ENCODE results near the gene ZFPM1.

ZFPM1 gene

DNA sequence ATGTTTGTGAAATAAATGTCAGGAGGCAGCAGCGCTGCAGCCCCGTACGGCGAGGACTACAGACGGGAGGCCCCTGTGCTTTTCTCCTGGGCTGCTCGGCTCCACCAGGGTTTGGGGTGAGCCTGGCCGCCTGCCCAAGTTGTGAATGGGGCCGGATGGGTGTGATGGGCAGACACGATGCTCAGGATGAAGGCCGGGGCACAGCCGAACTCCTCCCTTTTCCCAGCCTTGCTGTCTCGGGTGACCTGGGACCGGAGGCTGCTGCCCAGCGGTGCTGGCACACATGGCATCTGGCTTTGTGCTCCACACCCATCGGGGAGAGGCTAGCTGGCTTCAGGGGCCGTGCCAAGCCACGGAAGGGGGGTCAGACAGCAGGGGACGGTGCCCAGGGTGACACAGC lies 34.2 kb upstream of the ZFPM1 start:
- no peak for DNase-seq

DNA sequence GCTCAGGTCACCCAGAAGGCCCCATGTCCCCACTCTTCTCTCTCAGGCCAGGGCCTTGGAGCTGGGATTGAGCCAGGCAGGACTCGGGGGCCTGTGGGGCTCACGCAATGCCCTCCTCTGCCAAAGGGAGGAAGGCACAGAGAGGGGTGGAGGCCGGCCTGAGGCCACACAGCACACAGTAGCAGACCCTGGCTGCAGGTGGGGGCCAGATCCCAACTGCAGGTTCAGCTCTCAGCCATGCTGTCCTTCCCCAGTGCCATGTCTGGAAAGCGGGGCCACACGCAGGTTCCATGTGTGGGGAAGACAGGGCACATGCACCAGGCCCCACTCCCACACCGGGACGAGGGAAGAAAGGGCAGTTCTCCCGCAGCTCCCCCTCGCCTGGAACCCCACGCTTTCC lies 33.3 kb upstream of the ZFPM1 start:
- DNase-seq, result no peak

DNA sequence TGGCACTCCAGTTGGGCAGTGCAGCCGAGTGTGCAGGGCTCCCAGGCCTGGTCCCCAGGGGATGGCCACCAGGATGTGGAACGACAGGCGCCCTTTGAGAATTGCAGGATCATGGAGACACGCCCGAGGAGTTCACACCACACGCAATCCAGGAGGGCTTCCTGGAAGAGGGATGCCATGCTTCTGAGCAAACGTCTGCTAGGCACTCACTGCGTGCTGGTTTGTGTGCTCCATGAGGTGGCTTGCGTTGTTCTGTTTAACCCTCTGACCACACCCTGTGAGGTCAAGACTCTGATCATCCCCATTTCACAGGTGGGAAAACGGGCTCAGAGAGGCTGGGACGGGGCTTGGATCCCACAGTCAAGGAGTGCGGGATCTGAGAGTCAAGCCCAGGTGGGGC lies 32.6 kb upstream of the ZFPM1 start:
- DNase-seq, result no peak

DNA sequence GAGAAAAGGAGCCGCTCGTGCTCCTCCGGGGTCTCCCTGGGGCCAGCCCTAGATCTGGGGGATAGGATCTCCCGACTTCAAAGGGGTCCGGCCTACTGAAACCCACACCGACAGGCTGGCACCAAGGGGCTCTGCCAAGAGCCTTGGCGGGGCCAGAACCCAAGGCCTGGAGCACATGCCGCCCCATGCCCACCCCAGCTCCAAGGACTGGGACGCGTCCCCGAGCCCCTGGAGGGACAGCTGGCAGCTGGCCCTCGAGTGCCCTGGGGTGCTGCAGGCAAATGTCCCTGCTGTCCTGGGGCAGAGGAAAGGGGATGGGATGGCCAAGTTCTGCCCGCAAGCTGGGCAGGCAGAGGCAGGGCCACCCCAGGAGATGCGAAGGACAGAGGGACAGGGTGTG lies 31.8 kb upstream of the ZFPM1 start:
- DNase-seq, result no peak

GRCh38 chr16:88421871-88422433 lies 31.1 kb upstream of the ZFPM1 start:
- DNase-seq, result no peak

DNA sequence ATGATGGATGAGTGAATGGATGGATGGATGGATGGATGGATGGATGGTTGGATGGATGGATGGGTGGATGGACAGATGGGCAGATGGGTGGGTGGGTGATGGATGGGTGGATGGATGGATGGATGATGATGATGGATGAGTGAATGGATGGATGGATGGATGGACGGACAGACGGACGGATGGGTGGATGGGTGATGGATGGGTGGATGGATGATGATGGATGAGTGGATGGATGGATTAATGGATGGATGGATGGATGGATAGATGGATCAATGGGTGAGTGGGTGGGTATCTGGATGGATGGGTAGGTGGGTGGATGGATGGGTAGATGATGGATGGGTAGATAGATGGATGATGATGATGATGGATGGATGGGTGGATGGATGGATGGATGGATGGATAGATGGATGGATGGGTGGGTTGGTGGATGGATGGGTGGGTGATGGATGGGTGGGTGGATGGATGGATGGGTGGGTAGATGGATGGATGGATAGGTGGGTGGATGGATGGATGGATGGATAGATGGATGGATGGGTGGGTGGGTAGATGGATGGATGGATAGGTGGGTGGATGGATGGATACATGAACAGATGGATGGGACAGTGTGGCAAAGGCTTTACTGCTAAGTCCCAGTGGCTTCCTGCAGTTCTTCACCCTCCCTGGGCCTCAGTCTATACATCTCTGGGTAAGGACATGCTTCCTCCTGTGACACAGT lies 30.2 kb upstream of the ZFPM1 start:
- no peak for DNase-seq

DNA sequence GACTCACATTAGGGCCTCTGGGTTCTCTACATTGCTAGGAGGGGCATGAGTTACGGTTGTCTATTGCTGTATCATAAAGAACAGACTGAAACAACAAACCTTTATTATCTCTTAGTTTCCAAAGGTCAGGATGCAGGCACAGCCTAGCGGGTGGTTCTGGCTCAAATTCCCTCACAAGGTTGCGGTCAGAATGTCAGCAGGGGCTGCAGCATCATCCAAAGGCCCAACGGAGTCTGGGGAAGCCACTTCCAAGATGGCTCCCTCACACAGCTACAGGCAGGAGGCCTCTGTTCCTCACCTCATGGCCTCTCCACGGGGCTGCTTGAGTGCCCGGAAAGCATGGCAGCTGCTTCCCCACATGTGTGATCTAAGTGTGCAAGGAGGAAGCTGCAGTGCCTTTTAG lies 29.6 kb upstream of the ZFPM1 start:
- DNase-seq, result no peak

DNA sequence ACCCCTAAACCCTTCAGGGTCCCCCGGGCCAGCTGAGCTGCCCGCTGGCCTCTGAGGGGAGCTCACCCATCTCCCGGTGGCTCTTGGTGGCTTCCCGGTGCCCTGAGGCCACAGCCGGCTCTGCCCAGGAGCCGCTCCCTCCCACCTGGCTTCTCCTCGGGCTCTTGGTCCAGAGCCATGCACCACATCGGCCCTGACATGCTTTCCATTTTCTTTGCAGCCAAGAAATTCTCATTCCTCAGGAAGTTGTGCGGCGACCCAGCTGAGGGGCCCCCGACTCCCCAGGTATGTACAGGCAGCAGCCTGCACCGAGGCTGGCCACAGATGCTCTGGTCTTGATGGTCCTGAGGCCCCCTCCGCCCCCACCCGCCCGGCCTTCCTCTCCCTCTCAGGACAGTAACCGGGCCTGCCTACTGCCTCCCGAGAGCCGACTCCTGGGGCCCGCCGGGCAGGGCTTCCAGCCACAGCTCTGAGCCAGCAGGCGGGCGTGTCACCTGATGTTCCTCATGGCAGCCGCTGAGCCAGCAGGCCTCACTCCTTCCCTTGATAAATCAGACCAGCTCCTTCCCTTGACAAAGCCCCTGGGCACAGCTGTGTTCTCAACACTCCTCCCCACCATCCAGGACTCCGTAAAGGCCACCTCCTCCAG lies 28.4 kb upstream of the ZFPM1 start:
- DNase-seq, result no peak

DNA sequence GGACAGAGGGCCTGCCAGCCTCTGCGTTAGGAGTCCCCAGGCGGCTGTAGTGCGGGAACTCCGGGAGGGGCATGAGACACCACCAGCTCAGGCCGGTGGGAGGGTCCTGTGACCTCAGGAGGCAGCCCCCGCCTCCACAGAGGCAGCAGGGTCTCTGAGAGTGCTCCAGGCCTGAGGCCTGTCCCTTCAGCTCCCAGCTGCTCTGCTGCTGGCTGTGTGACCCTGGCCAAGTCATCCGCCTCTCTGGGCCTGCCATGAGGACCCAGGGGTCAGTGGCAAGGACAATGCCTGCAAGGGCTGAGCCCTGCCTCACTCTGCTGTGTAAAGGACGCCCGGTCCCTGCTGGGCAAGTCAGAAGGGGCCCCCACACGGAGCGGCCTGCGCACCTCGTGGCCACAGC lies 27.1 kb upstream of the ZFPM1 start:
- no peak for DNase-seq

GRCh38 chr16:88427376-88427775 lies 25.7 kb upstream of the ZFPM1 start:
- DNase-seq, result no peak

DNA sequence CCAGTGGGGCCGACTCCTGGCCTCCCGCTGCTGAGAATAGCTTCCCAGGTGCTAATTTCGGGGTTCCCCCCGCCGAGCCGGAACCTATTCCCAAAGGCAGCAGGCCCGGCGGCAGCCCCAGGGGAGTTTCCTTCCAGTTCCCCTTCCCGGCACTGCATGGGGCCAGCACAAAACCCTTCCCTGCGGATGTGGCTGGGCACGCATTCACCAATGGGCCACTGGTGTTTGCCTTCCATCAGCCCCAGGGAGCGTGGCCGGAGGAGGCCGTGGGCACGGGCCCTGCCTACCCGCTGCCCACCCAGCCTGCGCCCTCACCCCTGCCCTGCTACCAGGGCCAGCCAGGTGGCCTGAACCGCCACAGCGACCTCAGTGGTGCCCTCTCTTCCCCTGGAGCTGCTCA lies 24.9 kb upstream of the ZFPM1 start:
- no peak for DNase-seq

DNA sequence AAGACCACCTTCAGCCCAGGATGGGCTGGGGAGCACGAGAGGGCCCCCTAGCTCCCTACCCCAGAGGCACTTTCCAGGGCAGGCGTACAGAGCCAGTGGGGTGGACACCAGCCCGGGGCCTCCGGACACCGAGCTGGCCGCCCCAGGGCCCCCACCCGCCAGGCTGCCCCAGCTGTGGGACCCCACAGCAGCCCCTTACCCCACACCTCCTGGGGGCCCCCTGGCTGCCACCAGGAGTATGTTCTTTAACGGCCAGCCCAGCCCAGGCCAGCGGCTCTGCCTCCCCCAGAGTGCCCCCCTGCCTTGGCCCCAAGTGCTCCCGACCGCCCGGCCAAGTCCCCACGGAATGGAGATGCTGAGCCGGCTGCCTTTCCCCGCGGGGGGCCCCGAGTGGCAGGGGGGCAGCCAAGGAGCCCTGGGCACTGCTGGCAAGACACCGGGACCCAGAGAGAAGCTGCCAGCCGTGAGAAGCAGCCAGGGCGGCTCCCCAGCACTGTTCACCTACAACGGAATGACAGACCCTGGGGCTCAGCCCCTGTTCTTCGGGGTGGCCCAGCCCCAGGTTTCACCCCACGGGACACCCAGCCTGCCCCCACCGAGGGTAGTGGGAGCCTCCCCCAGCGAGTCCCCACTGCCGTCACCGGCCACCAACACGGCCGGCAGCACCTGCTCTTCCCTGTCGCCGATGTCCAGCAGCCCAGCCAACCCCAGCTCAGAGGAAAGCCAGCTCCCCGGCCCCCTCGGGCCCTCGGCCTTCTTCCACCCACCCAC lies 24.3 kb upstream of the ZFPM1 start:
- DNase-seq, result no peak

GRCh38 chr16:88429387-88430184 lies 23.5 kb upstream of the ZFPM1 start:
- DNase-seq, result no peak

DNA sequence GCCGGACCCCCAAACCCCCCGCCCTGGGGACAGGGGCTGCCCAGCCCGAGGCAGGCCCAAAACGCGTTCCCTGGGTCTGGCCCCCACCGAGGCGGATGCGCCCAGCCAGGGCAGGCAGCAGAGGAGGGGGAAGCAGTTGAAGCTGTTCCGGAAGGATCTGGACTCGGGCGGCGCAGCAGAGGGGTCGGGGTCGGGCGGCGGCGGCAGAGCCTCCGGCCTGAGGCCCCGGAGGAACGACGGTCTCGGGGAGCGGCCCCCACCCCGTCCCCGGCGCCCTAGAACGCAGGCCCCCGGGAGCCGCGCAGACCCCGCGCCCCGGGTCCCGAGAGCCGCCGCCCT lies 22.9 kb upstream of the ZFPM1 start:
- no peak for DNase-seq

DNA sequence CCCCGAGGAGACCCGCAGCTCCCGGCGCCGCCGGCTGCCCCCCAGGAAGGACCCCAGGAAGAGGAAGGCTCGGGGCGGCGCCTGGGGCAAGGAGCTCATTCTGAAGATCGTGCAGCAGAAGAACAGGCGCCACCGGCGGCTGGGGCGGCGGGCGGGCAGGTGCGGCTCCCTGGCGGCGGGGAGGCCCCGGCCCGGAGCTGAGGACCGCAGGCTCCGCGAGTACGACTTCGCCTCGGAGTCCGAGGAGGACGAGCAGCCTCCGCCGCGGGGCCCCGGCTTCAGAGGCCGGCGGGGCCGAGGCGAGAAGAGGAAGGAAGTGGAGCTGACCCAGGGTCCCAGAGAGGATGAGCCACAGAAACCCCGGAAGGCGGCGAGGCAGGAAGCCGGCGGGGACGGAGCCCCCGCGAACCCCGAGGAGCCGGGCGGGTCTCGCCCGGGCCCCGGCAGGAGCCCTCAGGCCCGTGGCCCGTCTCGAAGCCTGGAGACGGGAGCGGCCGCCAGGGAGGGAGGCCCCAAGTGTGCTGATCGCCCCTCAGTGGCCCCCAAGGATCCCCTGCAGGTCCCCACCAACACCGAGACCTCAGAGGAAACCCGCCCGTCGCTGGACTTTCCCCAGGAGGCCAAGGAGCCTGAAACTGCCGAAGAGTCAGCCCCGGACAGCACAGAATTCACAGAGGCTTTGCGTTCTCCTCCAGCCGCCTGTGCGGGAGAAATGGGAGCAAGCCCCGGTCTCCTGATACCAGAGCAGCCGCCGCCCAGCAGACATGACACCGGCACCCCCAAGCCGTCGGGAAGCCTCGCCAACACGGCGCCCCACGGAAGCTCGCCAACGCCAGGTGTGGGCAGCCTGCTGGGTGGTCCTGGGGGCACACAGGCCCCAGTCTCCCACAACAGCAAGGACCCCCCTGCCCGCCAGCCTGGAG lies 22.3 kb upstream of the ZFPM1 start:
- no peak for DNase-seq

GRCh38 chr16:88431651-88432050 lies 21.4 kb upstream of the ZFPM1 start:
- DNase-seq, result no peak

GRCh38 chr16:88432174-88432573 lies 20.9 kb upstream of the ZFPM1 start:
- no peak for DNase-seq

DNA sequence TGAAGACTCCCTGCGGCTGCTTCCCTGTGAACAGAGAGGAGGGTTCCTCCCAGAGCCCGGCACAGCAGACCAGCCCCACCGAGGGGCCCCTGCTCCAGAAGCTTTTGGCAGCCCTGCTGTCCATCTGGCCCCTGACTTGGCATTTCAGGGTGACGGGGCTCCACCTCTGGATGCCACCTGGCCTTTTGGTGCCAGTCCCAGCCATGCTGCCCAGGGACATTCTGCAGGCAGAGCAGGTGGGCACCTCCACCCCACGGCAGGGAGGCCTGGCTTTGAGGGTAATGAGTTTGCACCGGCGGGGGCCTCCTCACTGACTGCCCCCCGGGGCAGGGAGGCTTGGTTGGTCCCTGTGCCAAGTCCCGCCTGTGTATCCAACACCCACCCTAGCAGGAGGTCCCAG lies 20.3 kb upstream of the ZFPM1 start:
- no peak for DNase-seq

- DNase-seq, result no peak
Observed at GRCh38 chr16:88433632-88434352, 19.3 kb upstream of the ZFPM1 start.

DNA sequence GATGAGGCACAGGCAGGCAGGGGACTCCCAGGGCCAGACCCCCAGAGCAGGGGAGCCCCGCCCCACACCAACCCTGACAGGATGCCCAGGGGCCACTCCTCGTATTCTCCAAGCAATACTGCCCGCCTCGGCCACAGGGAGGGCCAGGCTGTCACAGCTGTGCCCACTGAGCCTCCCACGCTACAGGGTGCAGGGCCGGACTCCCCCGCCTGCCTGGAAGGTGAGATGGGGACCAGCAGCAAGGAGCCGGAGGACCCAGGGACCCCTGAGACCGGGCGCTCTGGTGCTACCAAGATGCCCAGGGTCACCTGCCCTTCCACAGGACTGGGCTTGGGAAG lies 18.8 kb upstream of the ZFPM1 start:
- DNase-seq, result no peak

- DNase-seq, result no peak
Observed at GRCh38 chr16:88434746-88435145, 18.3 kb upstream of the ZFPM1 start.

Measured in NCI-H510A (cell line).